A549 (cell line): ENCODE measurements around the gene ANKRD33B. TPM values are rescaled to one million over a fixed set of nuclear protein-coding genes. Genes with fewer than 3 reads are reported as not detected.
"Not testable (repeated sequence)": the region's sequence is repeated elsewhere in the genome, so short reads cannot be mapped to it uniquely, and the experiment has no call there.

Source experiments
- ATAC-seq, 2 experiments: fragments of 200-7000 bp in 1 of 2; fragments of >200 bp in 1 of 2; cut with Nextera tagmentation in 1 of 2; cut with Tn5 transposase in 1 of 2; 3 replicates each; pipeline versions ENCODE4 v1.8.0 to v1.9.1; 2018 to 2020; ENCODE audit warnings: mild to moderate bottlenecking in 1 of 2, moderate library complexity in 1 of 2
- CTCF ChIA-PET: fragments of 300-600 bp; sonication (Branson Sonifier 250); formaldehyde crosslinking; extraction: SDS; loops from one replicate; lab custom pipeline; 2021; ENCODE audit warnings: antibody characterized with exemption, inconsistent platforms; lab: Yijun Ruan, JAX
- POLR2A ChIA-PET: fragments of 350-600 bp; formaldehyde crosslinking; extraction: SDS; loops from one replicate; lab custom pipeline; 2021; ENCODE audit warnings: antibody characterized with exemption, inconsistent platforms; lab: Yijun Ruan, JAX
- DNase-seq, 2 experiments: peaks; one replicate each; pipeline versions ENCODE4 v3.0.0 to v3.0.0-alpha.2; 2011 to 2016; ENCODE audit warnings: low read depth in 1 of 2, low spot score in 1 of 2
- FAIRE-seq: peaks from 2 replicates; lab custom pipeline; 2011; peaks lifted over from hg19 to GRCh38; lab: Jason Lieb, UNC
- H3K27ac ChIP-seq, 2 experiments: fragments of >200 bp; sonication (Bioruptor Twin); formaldehyde crosslinking; 3 replicates each; pipeline ENCODE4 v1.5.1; 2016 to 2017
- H3K4me1 ChIP-seq: fragments of >200 bp; sonication (Bioruptor Twin); formaldehyde crosslinking; 3 replicates; pipeline ENCODE4 v1.6.1; 2016
- H3K4me2 ChIP-seq: fragments of >200 bp; sonication (Bioruptor Twin); formaldehyde crosslinking; 3 replicates; pipeline ENCODE4 v1.6.1; 2016
- H3K4me3 ChIP-seq: fragments of >200 bp; sonication (Bioruptor Twin); formaldehyde crosslinking; 3 replicates; pipeline ENCODE4 v1.5.1; 2016
- H3K9me3 ChIP-seq: fragments of >200 bp; sonication (Bioruptor Twin); formaldehyde crosslinking; 3 replicates; pipeline ENCODE4 v1.6.1; 2016
- CEBPB ChIP-seq, 2 experiments: fragments of >200 bp in 1 of 2; sonication (Bioruptor Twin) in 1 of 2; formaldehyde crosslinking in 1 of 2; IDR thresholded peaks; 2 replicates each; pipeline ENCODE4 v1.6.1; 2012 to 2016
- CHD4 ChIP-seq: fragments of 200-600 bp; sonication (generic); IDR thresholded peaks from 2 replicates; pipeline ENCODE4 v1.6.1; 2016; ENCODE audit warnings: antibody characterized with exemption, mild to moderate bottlenecking, borderline replicate concordance
- EHMT2 ChIP-seq: fragments of 200-600 bp; sonication (generic); IDR thresholded peaks from 2 replicates; pipeline ENCODE4 v1.6.1; 2016; ENCODE audit warnings: antibody characterized with exemption, low read depth, mild to moderate bottlenecking, moderate library complexity
- EP300 ChIP-seq, 2 experiments: fragments of >200 bp; sonication (Bioruptor Twin); formaldehyde crosslinking; IDR thresholded peaks; 2 replicates in 1 of 2; 3 replicates in 1 of 2; pipeline ENCODE4 v1.6.1; 2016 to 2017
- FOSL2 ChIP-seq, 2 experiments: fragments of 450-650 bp in 1 of 2; fragments of >200 bp in 1 of 2; sonication (Bioruptor Twin) in 1 of 2; formaldehyde crosslinking; IDR thresholded peaks; 2 replicates each; pipeline versions ENCODE4 v1.5.0 to v1.6.1; 2016 to 2020; ENCODE audit warnings: mild to moderate bottlenecking in 1 of 2, moderate library complexity in 1 of 2
- HEYL ChIP-seq: fragments of 250-450 bp; sonication (Bioruptor Pico); IDR thresholded peaks from 2 replicates; pipeline ENCODE4 v1.8.0; 2021; ENCODE audit warnings: mild to moderate bottlenecking, moderate library complexity
- HOXA7 ChIP-seq: fragments of 250-450 bp; sonication (Bioruptor Pico); IDR thresholded peaks from 2 replicates; pipeline ENCODE4 v1.5.0; 2020; ENCODE audit warnings: mild to moderate bottlenecking, moderate library complexity
- KDM1A ChIP-seq: fragments of 200-600 bp; sonication (generic); IDR thresholded peaks from 2 replicates; pipeline ENCODE4 v1.6.1; 2016; ENCODE audit warnings: low read depth, mild to moderate bottlenecking
- POLR2A ChIP-seq: IDR thresholded peaks from 2 replicates; pipeline ENCODE4 v1.6.1; 2012; ENCODE audit warnings: mild to moderate bottlenecking, low read length
- RCOR1 ChIP-seq: fragments of 150-350 bp; IDR thresholded peaks from 2 replicates; pipeline ENCODE4 v1.6.1; 2014; ENCODE audit warnings: antibody characterized with exemption, low read length, low read depth
- ZNF302 ChIP-seq: fragments of 250-450 bp; sonication (Bioruptor Pico); IDR thresholded peaks from 2 replicates; pipeline ENCODE4 v1.9.0; 2021; ENCODE audit warnings: inconsistent platforms, mild to moderate bottlenecking, moderate library complexity
- WGBS: methylation state at CpG from one replicate; pipeline ENCODE4 v1.1.6; 2017; ENCODE audit errors: missing lambda C conversion rate; 5-methylcytosine and 5-hydroxymethylcytosine counted together
- polyA plus RNA-seq, 4 experiments: library from polyadenylated mRNA; depleted of rRNA in 3 of 4; stranded (reverse); fragments of >200 nt; fragmentation: RNase III in 1 of 4; extraction: RNeasy Plus Mini Kit Qiagen cat#74134 plus additional on column Dnase treatment in 1 of 4; gene quantifications; 2 replicates in 3 of 4; 3 replicates in 1 of 4; pipeline ENCODE4 v1.2.3, GENCODE V29; 2011 to 2017
- TF ChIP-seq, protein P1 (sequence below): fragments of 200-600 bp; sonication (generic); IDR thresholded peaks from 2 replicates; pipeline ENCODE4 v1.6.1; 2016; ENCODE audit warnings: antibody characterized with exemption, mild to moderate bottlenecking, moderate library complexity
- TF ChIP-seq, protein P2 (sequence below): IDR thresholded peaks from 2 replicates; pipeline ENCODE4 v1.6.1; 2012; ENCODE audit warnings: low read depth, borderline replicate concordance
- TF ChIP-seq, protein P3 (sequence below): fragments of >200 bp; sonication (Bioruptor Twin); formaldehyde crosslinking; IDR thresholded peaks from 3 replicates; pipeline ENCODE4 v1.5.1; 2016

ANKRD33B gene
- polyA plus RNA-seq, 2 of the 4 experiments (the other 2 are of a cell fraction), result 4.0 to 6.9 TPM

- Histone ChIP-seq H3K9me3 (no peaks in the 10 kb centered on the region), H3K4me2 (peak overlapping the region; percentile 57), H3K4me3 (no peak overlapping the region), H3K27ac (peak overlapping the region in 1 of 2 experiments; percentile 7; a peak in 1 of 6 replicates), H3K4me1 (peaks cover 13% of the 10 kb centered on the region)
- TF ChIP-seq CEBPB (IDR thresholded peaks at IDR 0.05) (no peak), EHMT2 (no peak), RCOR1 (no peak), CHD4 (no peak), ZNF302 (no peak), KDM1A (no peak), EP300 (IDR thresholded peaks at IDR 0.05) (no peak), HEYL (CRISPR knock-in tag) (no peak)
- TF ChIP-seq, protein P1, sequence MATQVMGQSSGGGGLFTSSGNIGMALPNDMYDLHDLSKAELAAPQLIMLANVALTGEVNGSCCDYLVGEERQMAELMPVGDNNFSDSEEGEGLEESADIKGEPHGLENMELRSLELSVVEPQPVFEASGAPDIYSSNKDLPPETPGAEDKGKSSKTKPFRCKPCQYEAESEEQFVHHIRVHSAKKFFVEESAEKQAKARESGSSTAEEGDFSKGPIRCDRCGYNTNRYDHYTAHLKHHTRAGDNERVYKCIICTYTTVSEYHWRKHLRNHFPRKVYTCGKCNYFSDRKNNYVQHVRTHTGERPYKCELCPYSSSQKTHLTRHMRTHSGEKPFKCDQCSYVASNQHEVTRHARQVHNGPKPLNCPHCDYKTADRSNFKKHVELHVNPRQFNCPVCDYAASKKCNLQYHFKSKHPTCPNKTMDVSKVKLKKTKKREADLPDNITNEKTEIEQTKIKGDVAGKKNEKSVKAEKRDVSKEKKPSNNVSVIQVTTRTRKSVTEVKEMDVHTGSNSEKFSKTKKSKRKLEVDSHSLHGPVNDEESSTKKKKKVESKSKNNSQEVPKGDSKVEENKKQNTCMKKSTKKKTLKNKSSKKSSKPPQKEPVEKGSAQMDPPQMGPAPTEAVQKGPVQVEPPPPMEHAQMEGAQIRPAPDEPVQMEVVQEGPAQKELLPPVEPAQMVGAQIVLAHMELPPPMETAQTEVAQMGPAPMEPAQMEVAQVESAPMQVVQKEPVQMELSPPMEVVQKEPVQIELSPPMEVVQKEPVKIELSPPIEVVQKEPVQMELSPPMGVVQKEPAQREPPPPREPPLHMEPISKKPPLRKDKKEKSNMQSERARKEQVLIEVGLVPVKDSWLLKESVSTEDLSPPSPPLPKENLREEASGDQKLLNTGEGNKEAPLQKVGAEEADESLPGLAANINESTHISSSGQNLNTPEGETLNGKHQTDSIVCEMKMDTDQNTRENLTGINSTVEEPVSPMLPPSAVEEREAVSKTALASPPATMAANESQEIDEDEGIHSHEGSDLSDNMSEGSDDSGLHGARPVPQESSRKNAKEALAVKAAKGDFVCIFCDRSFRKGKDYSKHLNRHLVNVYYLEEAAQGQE, result no peak
- TF ChIP-seq, protein P2, sequence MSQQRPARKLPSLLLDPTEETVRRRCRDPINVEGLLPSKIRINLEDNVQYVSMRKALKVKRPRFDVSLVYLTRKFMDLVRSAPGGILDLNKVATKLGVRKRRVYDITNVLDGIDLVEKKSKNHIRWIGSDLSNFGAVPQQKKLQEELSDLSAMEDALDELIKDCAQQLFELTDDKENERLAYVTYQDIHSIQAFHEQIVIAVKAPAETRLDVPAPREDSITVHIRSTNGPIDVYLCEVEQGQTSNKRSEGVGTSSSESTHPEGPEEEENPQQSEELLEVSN, result no peak
- WGBS, result 90% methylated on average over 10 of the region's 10 CpGs
- FAIRE-seq (no peak), DNase-seq (no peak), ATAC-seq (peak in 1 of 2 experiments; percentile 22; a peak in 3 of 6 replicates)
- ChIA-PET POLR2A (no interaction called here), CTCF (interaction anchor here (0.9 to 1.8 kb wide), 2 partner anchors 35 to 209 kb away, joined by 4 to 6 read pairs; no protein-coding TSS in a partner anchor)
Observed at GRCh38 chr5:10662661-10663488, 99.0 kb downstream of the ANKRD33B start.

DNA sequence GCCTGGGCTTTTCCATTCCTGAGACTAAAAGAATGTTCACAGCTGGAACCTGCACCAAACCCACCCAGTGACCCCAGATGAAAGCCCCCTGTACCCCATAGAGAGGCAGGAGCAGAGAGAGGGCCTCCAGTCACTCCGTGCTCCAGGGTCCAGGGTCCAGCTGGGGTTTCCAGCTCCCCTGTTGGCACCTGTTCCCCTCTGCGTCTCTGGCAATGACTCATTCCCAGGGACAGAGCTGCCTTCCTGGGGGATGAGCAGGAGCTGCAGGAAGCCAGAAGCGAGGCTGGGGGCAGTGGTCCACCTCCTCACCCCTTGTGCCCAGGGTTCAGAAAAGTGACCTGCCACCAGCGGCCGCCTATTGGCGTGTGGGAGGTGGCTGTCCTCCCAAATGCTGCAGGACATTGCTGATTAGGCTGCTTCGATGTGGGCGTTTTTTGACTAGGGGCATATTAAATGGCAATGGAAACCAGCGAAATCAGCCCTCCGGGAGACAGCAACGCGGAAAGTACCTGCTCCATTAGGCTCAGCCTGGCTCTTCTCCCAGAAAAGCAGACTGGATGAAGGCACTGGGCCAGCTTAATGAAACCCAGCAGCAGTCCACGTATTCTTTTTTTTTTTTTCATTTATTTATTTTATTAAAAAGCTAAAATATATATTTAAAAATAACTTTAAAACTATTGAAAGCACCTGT lies 99.8 kb downstream of the ANKRD33B start:
- Histone ChIP-seq H3K27ac (peak overlapping the region in 1 of 2 experiments; percentile 7; a peak in 1 of 6 replicates), H3K4me1 (peaks cover 13% of the 10 kb centered on the region), H3K9me3 (peaks cover 4% of the 10 kb centered on the region; the same call in 1 of the 3 replicates), H3K4me3 (no peak overlapping the region), H3K4me2 (peak overlapping the region; percentile 57)
- POLR2A ChIA-PET, result no interaction called here
- FAIRE-seq (no peak), DNase-seq (peak in 1 of 2 experiments; percentile 47), ATAC-seq (peak; percentile 35 to 42; a peak in 3 of 6 replicates)
- TF ChIP-seq FOSL2 (IDR thresholded peaks at IDR 0.05), result no peak
- peak; percentile 51 for TF ChIP-seq FOSL2 (CRISPR knock-in tag; IDR thresholded peaks at IDR 0.05)
- no peak for TF ChIP-seq CHD4
- TF ChIP-seq EP300 (IDR thresholded peaks at IDR 0.05), result no peak
- no peak for TF ChIP-seq POLR2A
- TF ChIP-seq, protein P2, result no peak
- TF ChIP-seq, protein P3, sequence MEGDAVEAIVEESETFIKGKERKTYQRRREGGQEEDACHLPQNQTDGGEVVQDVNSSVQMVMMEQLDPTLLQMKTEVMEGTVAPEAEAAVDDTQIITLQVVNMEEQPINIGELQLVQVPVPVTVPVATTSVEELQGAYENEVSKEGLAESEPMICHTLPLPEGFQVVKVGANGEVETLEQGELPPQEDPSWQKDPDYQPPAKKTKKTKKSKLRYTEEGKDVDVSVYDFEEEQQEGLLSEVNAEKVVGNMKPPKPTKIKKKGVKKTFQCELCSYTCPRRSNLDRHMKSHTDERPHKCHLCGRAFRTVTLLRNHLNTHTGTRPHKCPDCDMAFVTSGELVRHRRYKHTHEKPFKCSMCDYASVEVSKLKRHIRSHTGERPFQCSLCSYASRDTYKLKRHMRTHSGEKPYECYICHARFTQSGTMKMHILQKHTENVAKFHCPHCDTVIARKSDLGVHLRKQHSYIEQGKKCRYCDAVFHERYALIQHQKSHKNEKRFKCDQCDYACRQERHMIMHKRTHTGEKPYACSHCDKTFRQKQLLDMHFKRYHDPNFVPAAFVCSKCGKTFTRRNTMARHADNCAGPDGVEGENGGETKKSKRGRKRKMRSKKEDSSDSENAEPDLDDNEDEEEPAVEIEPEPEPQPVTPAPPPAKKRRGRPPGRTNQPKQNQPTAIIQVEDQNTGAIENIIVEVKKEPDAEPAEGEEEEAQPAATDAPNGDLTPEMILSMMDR, result no peak
- no peak for TF ChIP-seq HOXA7 (CRISPR knock-in tag)
- CTCF ChIA-PET, result interaction anchor here (0.6 to 1.8 kb wide), 5 partner anchors 26 to 213 kb away, joined by 3 to 6 read pairs (median 4); no protein-coding TSS in a partner anchor
- WGBS, result 27% methylated on average over 7 of the region's 13 CpGs

GRCh38 chr5:10664180-10664769 lies 100.4 kb downstream of the ANKRD33B start:
- DNase-seq, POLR2A ChIA-PET, FAIRE-seq, H3K9me3 ChIP-seq, H3K4me3 ChIP-seq, H3K27ac ChIP-seq, ATAC-seq: not testable (repeated sequence)
- CTCF ChIA-PET, result interaction anchor here (1.2 to 1.8 kb wide), 3 partner anchors 25 to 211 kb away, joined by 3 to 6 read pairs (median 5); no protein-coding TSS in a partner anchor
- Histone ChIP-seq H3K4me1 (peaks cover 13% of the 10 kb centered on the region), H3K4me2 (peak overlapping the region; percentile 57; the same call in 2 of the 3 replicates)
- WGBS, result 86% methylated on average over 6 of the region's 6 CpGs
